IPS-11a (cell line): ENCODE data around the gene PAX7.
"Not testable (repeated sequence)": the region's sequence is repeated elsewhere in the genome, so short reads cannot be mapped to it uniquely, and the experiment has no call there.

Experiments
- H3K4me3 ChIP-seq: one replicate; pipeline ENCODE4 v1.5.1; 2013; ENCODE audit warnings: low read depth, low read length, control low read depth

Gene PAX7

GRCh38 chr1:18724801-18725200 lies 94.2 kb downstream of the PAX7 start:
- no peak overlapping the region for H3K4me3 ChIP-seq

GRCh38 chr1:18725231-18725895 lies 94.7 kb downstream of the PAX7 start:
- H3K4me3 ChIP-seq = no peak overlapping the region

- no peak overlapping the region for H3K4me3 ChIP-seq
Measured at GRCh38 chr1:18726368-18726767, 95.7 kb downstream of the PAX7 start.

- H3K4me3 ChIP-seq = no peak overlapping the region
Measured at GRCh38 chr1:18727956-18728355, 97.3 kb downstream of the PAX7 start.

- H3K4me3 ChIP-seq = no peak overlapping the region
Measured at GRCh38 chr1:18730321-18730720, 99.7 kb downstream of the PAX7 start.

- H3K4me3 ChIP-seq = no peak overlapping the region
Measured at GRCh38 chr1:18731148-18731547, 100.5 kb downstream of the PAX7 start.

GRCh38 chr1:18731591-18732235 lies 101.1 kb downstream of the PAX7 start:
- H3K4me3 ChIP-seq = no peak overlapping the region

GRCh38 chr1:18732686-18733085 lies 102.0 kb downstream of the PAX7 start:
- no peak overlapping the region for H3K4me3 ChIP-seq

- H3K4me3 ChIP-seq = no peak overlapping the region
Measured at GRCh38 chr1:18734001-18734400, 103.4 kb downstream of the PAX7 start.

- H3K4me3 ChIP-seq = no peak overlapping the region
Measured at GRCh38 chr1:18734461-18735223, 104.0 kb downstream of the PAX7 start.

- no peak overlapping the region for H3K4me3 ChIP-seq
Measured at GRCh38 chr1:18735224-18735997, 104.8 kb downstream of the PAX7 start.

- no peak overlapping the region for H3K4me3 ChIP-seq
Measured at GRCh38 chr1:18736958-18737357, 106.3 kb downstream of the PAX7 start.

- H3K4me3 ChIP-seq = no peak overlapping the region
Measured at GRCh38 chr1:18738126-18738525, 107.5 kb downstream of the PAX7 start.

GRCh38 chr1:18738617-18739016 lies 108.0 kb downstream of the PAX7 start:
- no peak overlapping the region for H3K4me3 ChIP-seq

- no peak overlapping the region for H3K4me3 ChIP-seq
Measured at GRCh38 chr1:18739408-18739807, 108.8 kb downstream of the PAX7 start.

GRCh38 chr1:18739897-18740296 lies 109.3 kb downstream of the PAX7 start:
- no peak overlapping the region for H3K4me3 ChIP-seq

- H3K4me3 ChIP-seq = no peak overlapping the region
Measured at GRCh38 chr1:18740617-18741016, 110.0 kb downstream of the PAX7 start.

- H3K4me3 ChIP-seq = no peak overlapping the region
Measured at GRCh38 chr1:18743233-18743632, 112.6 kb downstream of the PAX7 start.

GRCh38 chr1:18744381-18744780 lies 113.7 kb downstream of the PAX7 start:
- H3K4me3 ChIP-seq = not testable (repeated sequence)

- H3K4me3 ChIP-seq = no peak overlapping the region
Measured at GRCh38 chr1:18746981-18747380, 116.3 kb downstream of the PAX7 start.

GRCh38 chr1:18747671-18748070 lies 117.0 kb downstream of the PAX7 start:
- H3K4me3 ChIP-seq = no peak overlapping the region
